Putamen (tissue), 1 donor: ENCODE results near the gene EFNA4.
A peak's percentile ranks its signal among the peaks of the same experiment; 100 is the strongest.

Experiments used
- DNase-seq: peaks from one replicate; pipeline ENCODE4 v3.0.0-alpha.2; 2016; ENCODE audit warnings: low spot score

Gene EFNA4

GRCh38 chr1:155051777-155052398, 11.7 kb upstream of the EFNA4 start:
- peak; percentile 48 for DNase-seq

- no peak for DNase-seq
Observed at GRCh38 chr1:155052439-155053395, 10.8 kb upstream of the EFNA4 start.

- DNase-seq = no peak
Observed at GRCh38 chr1:155053531-155054105, 9.9 kb upstream of the EFNA4 start.

DNA sequence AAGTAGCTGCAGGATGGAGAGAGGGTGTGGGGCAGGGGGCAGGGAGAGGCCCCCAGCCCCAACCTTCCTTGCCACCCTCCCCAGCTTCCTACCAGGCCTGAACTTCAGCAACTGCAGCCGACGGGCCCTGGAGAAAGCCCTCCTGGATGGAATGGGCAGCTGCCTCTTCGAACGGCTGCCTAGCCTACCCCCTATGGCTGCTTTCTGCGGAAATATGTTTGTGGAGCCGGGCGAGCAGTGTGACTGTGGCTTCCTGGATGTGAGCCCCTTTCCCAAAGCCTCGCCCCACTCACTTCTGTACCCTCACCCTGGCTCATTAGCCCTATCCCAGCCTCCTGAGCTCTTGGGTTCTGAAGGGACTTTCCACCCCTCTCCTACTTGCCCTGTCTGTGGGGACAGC, 6.4 kb upstream of the EFNA4 start:
- DNase-seq = no peak

- DNase-seq = no peak
Observed at GRCh38 chr1:155057788-155058211, 5.7 kb upstream of the EFNA4 start.

DNA sequence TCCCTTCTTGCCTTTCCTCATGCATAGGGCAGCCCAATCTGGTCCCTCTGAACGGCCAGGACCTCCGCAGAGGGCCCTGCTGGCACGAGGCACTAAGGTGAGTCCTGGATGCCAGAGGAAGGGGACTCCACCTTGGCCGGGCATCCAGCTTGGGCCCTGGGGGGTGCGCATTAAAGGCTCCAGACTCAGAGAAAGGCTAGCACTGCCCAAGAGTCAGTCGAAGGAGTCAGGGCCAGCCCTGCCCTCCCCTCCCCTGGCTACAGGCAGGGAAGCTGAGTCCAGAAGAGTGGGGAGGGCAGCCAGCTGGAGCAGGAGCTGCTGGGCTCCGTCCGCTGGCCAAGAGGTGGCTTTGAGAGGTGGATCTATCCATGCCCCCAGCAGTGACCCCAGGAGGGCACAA, 2.8 kb upstream of the EFNA4 start:
- no peak for DNase-seq

- DNase-seq = peak; percentile 61
Observed at GRCh38 chr1:155061381-155062150, 2.0 kb upstream of the EFNA4 start.

GRCh38 chr1:155062151-155062686, 1.3 kb upstream of the EFNA4 start:
- DNase-seq = no peak

DNA sequence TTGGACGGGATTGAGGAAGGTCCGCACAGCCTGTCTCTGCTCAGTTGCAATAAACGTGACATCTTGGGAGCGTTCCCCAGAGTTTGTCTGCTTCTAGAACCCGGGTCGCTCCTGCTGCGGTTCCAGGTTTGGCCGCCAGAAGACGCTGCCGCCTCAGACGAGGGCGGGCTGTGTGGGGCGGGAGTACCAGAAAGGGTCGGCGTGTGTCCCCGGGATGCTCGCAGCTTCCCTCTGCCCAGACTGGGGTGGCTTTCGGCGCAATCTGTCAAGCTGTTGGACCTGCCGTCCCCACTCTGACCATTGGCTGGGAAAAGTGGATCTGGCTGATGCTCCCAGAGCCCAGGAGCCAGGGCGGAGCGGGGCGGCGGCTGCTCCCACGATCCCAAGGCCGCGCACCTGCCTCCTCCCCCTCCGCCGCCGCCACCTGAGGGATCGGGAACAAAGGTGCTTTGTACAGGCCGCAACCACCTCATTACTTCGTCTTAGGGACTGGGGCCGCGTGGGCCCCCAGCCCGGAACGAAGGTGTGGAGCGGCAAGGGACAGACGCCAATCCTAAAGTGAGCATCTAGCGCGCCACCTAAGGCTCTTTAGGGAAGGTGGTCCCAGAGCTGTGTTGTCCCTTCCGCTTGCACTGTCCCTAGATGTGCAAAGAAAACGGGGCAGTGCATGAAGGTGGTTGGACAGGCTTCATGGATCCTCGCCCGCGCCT, 683 bp upstream of the EFNA4 start:
- DNase-seq = no peak

- no peak for DNase-seq
Observed at GRCh38 chr1:155064111-155064831, 731 bp downstream of the EFNA4 start.

DNA sequence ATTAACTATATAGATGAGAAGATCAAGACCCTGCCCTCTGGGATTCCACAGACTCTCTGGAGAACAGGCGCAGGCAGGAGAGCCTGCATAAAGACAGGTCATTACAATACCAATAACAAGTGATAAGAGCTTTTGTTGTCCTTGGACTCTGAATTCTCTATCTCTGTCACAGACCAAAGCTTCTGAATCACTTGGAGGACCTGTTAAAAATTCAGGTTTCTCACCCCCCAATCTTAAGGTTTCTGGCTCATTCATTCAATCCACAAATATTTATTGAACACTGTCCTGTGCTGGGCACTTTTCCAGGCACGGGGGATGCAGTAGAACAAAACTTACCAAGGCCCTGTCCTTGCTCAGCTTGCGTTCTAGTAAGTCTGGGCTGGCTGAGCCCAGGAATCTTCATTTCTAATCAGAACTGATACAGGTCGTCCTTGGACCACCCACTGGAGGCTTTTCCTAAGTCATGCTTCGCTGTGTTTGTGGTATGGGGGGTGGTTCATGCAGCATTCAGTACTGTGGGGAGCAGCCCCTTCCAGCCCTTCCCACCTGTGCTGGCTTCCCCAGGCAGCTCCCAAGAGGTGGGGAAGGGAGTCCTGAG, 1.4 kb downstream of the EFNA4 start:
- DNase-seq = no peak

- no peak for DNase-seq
Observed at GRCh38 chr1:155066777-155067176, 3.2 kb downstream of the EFNA4 start.

GRCh38 chr1:155068599-155068998, 5.1 kb downstream of the EFNA4 start:
- no peak for DNase-seq

DNA sequence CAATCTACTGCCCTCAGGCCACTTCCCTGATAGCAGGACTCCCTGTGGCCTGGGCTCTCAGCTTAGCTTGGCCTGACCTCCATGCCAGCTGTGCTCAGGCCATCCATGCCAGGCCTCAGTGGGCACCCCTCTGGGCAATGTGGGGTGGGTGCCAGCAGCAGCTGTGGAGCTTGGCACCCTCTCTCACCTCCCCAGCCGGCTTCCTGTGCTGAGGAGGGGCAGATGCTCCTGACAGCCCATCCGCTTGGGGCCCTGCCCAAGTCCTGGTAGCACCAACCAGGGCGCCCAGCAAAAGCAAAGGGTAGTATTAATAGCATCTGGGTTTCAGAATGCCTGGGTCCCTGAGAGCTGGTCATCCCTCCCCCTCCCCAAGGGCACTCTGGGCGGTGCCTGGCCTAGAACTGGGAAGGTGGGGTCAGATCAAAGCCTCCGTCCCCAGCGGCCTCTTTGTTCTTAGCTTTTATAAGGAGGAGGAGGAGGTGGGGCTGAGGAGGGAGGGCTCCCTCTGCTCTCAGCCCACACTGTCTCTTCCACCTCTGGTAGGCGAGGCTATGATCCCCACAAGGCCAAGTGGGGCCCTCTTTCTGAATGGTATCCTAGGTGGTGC, 6.1 kb downstream of the EFNA4 start:
- DNase-seq = no peak

- no peak for DNase-seq
Observed at GRCh38 chr1:155070158-155070621, 6.7 kb downstream of the EFNA4 start.

- no peak for DNase-seq
Observed at GRCh38 chr1:155070721-155071569, 7.4 kb downstream of the EFNA4 start.

- DNase-seq = no peak
Observed at GRCh38 chr1:155071701-155072100, 8.2 kb downstream of the EFNA4 start.

GRCh38 chr1:155072531-155073289, 9.2 kb downstream of the EFNA4 start:
- DNase-seq = no peak
